Endothelial cell of umbilical vein (primary cell): ENCODE results near the gene MTMR3. TPM values are rescaled to one million over a fixed set of nuclear protein-coding genes. Genes with fewer than 3 reads are reported as not detected.

ENCODE experiments used
- BruUV-seq: library from RNA; stranded (reverse); fragments of 400-500 nt; replicated peaks from 2 replicates; lab custom pipeline; 2021; lab: Mats Ljungman, UMichigan
- CTCF ChIA-PET: fragments of 300-600, 350-600 bp; sonication (Branson Sonifier 250); formaldehyde crosslinking; loops from one replicate; lab custom pipeline; 2021; ENCODE audit warnings: antibody characterized with exemption, inconsistent platforms; lab: Charles Lee
- POLR2A ChIA-PET: fragments of 300-600, 350-600 bp; sonication (Branson Sonifier 250); formaldehyde crosslinking; loops from one replicate; lab custom pipeline; 2021; ENCODE audit warnings: antibody characterized with exemption, inconsistent platforms; lab: Charles Lee
- DNase-seq: peaks from one replicate; pipeline ENCODE4 v3.0.0-alpha.2; 2011; ENCODE audit warnings: low read depth, low spot score
- FAIRE-seq: peaks from 2 replicates; lab custom pipeline; 2011; peaks lifted over from hg19 to GRCh38; lab: Jason Lieb, UNC
- H2AFZ ChIP-seq: 2 replicates; pipeline ENCODE4 v1.6.0; 2012; ENCODE audit warnings: low read depth, low read length, control low read depth, inconsistent platforms
- H3K27ac ChIP-seq: 2 replicates; pipeline ENCODE4 v1.5.1; 2011; ENCODE audit warnings: low read depth, mild to moderate bottlenecking, control low read depth, low read length, moderate library complexity; ENCODE audit not compliant: insufficient read depth
- H3K27me3 ChIP-seq, 2 experiments: 2 replicates each; pipeline versions ENCODE4 v1.6.0 to v1.6.1; 2011; ENCODE audit warnings: low read length in 2 of 2, mixed read lengths in 1 of 2; ENCODE audit not compliant: control insufficient read depth in 2 of 2, insufficient read depth in 2 of 2
- H3K36me3 ChIP-seq, 2 experiments: 2 replicates in 1 of 2; 3 replicates in 1 of 2; pipeline ENCODE4 v1.5.1; 2011; ENCODE audit warnings: low read length in 2 of 2, mild to moderate bottlenecking in 1 of 2, moderate library complexity in 1 of 2; ENCODE audit not compliant: control insufficient read depth in 2 of 2, insufficient read depth in 2 of 2; ENCODE audit errors: extremely low read depth in 1 of 2
- H3K4me1 ChIP-seq: 3 replicates; pipeline ENCODE4 v1.5.1; 2011; ENCODE audit warnings: mild to moderate bottlenecking, low read length; ENCODE audit not compliant: control insufficient read depth, insufficient read depth; ENCODE audit errors: extremely low read depth
- H3K4me2 ChIP-seq: 2 replicates; pipeline ENCODE4 v1.6.1; 2011; ENCODE audit warnings: low read length, control low read depth, mixed read lengths; ENCODE audit not compliant: insufficient read depth
- H3K4me3 ChIP-seq, 3 experiments: fragments of 200-600 bp in 1 of 3; sonication (generic), shearing (Covaris generic) in 1 of 3; replicated peaks in 1 of 3; 2 replicates each; pipeline ENCODE4 v1.5.1; 2011 to 2016; ENCODE audit warnings: control low read depth in 3 of 3, low read length in 3 of 3, mild to moderate bottlenecking in 2 of 3, inconsistent platforms in 1 of 3, low read depth in 1 of 3, moderate library complexity in 1 of 3; ENCODE audit not compliant: insufficient read depth in 1 of 3
- H3K79me2 ChIP-seq: 2 replicates; pipeline ENCODE4 v1.6.0; 2012; ENCODE audit warnings: low read length, inconsistent platforms; ENCODE audit not compliant: control insufficient read depth, insufficient read depth
- H3K9ac ChIP-seq: replicated peaks from 2 replicates; pipeline ENCODE3; 2011; ENCODE audit warnings: low read length, control low read depth; ENCODE audit not compliant: insufficient read depth; ENCODE audit errors: extremely low read depth
- H3K9me1 ChIP-seq: replicated peaks from 3 replicates; pipeline ENCODE4 v1.6.0; 2011; ENCODE audit warnings: mild to moderate bottlenecking, low read length; ENCODE audit not compliant: control insufficient read depth, insufficient read depth; ENCODE audit errors: extremely low read depth
- H3K9me3 ChIP-seq: replicated peaks from 2 replicates; pipeline ENCODE4 v1.5.1; 2012; ENCODE audit warnings: low read length, inconsistent platforms; ENCODE audit not compliant: control insufficient read depth, insufficient read depth
- H4K20me1 ChIP-seq: replicated peaks from 2 replicates; pipeline ENCODE3; 2011; ENCODE audit warnings: mild to moderate bottlenecking, low read length; ENCODE audit not compliant: control insufficient read depth, insufficient read depth; ENCODE audit errors: extremely low read depth
- CTCF ChIP-seq, 2 donors: IDR thresholded peaks; 1 replicate in 1 of 2; 2 replicates in 1 of 2; pipeline ENCODE4 v1.5.1; 2011; ENCODE audit warnings: low read length in 2 of 2, mild to moderate bottlenecking in 2 of 2, moderate library complexity in 2 of 2, control low read depth in 1 of 2, inconsistent platforms in 1 of 2, low read depth in 1 of 2; ENCODE audit not compliant: insufficient read depth in 1 of 2; ENCODE audit errors: extremely low read depth in 1 of 2
- EZH2 ChIP-seq: IDR thresholded peaks from 2 replicates; pipeline ENCODE4 v1.6.1; 2012; ENCODE audit warnings: borderline replicate concordance, low read depth, mild to moderate bottlenecking, moderate library complexity, low read length, inconsistent platforms; ENCODE audit not compliant: severe bottlenecking
- FOS ChIP-seq: IDR thresholded peaks from 2 replicates; pipeline ENCODE4 v1.6.1; 2011; ENCODE audit warnings: mild to moderate bottlenecking, low read length, moderate library complexity, borderline replicate concordance; ENCODE audit not compliant: insufficient read depth
- GATA2 ChIP-seq: IDR thresholded peaks from 2 replicates; pipeline ENCODE4 v1.7.0; 2011; ENCODE audit warnings: low read depth, mild to moderate bottlenecking, moderate library complexity, mixed read lengths, low read length; ENCODE audit not compliant: insufficient read length, insufficient read depth
- JUN ChIP-seq: IDR thresholded peaks from 2 replicates; pipeline ENCODE4 v1.6.1; 2011; ENCODE audit warnings: borderline replicate concordance, low read depth; ENCODE audit not compliant: insufficient read length, insufficient read depth
- MAX ChIP-seq: IDR thresholded peaks from 2 replicates; pipeline ENCODE4 v1.6.1; 2011; ENCODE audit not compliant: insufficient read depth, insufficient read length
- MYC ChIP-seq: IDR thresholded peaks from one replicate; pipeline ENCODE4 v1.6.1; 2011; ENCODE audit warnings: mild to moderate bottlenecking, low read depth, low read length
- POLR2A ChIP-seq: IDR thresholded peaks from 2 replicates; pipeline ENCODE4 v1.6.1; 2012; ENCODE audit warnings: low read depth, mild to moderate bottlenecking, control low read depth, low read length
- POLR2AphosphoS5 ChIP-seq: IDR thresholded peaks from 2 replicates; pipeline ENCODE4 v1.6.1; 2012; ENCODE audit warnings: low read depth, mild to moderate bottlenecking, control low read depth, low read length, moderate library complexity; ENCODE audit not compliant: insufficient read depth
- dilution Hi-C: fragments of 300-500 bp; cut with MboI; formaldehyde crosslinking; loops from one replicate; pipeline ENCODE4 v1.15.0; 2019; ENCODE audit warnings: low sequenced_read_pairs; ENCODE audit not compliant: extremely low pct_ligation_motif_present
- intact Hi-C: fragments of 100-400 bp; cut with micrococcal nuclease; formaldehyde crosslinking; loops from one replicate; pipeline ENCODE4 v1.10.0; 2022
- polyA plus RNA-seq, 4 experiments: library from polyadenylated mRNA; depleted of rRNA in 3 of 4; stranded (reverse) in 3 of 4; unstranded in 1 of 4; fragments of >200 nt; gene quantifications; 2 replicates each; pipeline versions ENCODE4 v1.2.1 to v1.2.3, GENCODE V29; 2011 to 2012; ENCODE audit warnings: missing spikeins in 1 of 4
- total RNA-seq: library from RNA; stranded (reverse); gene quantifications from 2 replicates; pipeline ENCODE4 v1.2.3, GENCODE V29; 2021

The MTMR3 gene
- total and polyA plus RNA-seq, 2 donors (not counting 3 experiments of a cell fraction or from before 2014, with no cell fraction given), result 30.1 to 36.5 TPM

- Histone ChIP-seq H3K9ac (no peak overlapping the region), H3K4me3 (no peak overlapping the region), H3K9me3 (no peaks in the 10 kb centered on the region), H3K9me1 (no peaks in the 10 kb centered on the region), H4K20me1 (peaks cover 6% of the 10 kb centered on the region), H3K79me2 (peaks cover 21% of the 10 kb centered on the region), H3K27me3 (no peaks in the 10 kb centered on the region), H3K4me2 (peak overlapping the region; percentile 23), H3K27ac (no peak overlapping the region), H3K4me1 (peaks cover 3% of the 10 kb centered on the region), H3K36me3 (no peaks in the 10 kb centered on the region), H2AFZ (no peak overlapping the region)
- no peak for TF ChIP-seq MYC
- no peak for TF ChIP-seq JUN
- TF ChIP-seq MAX, result no peak
- DNase-seq (peak; percentile 76), FAIRE-seq (peak; percentile 57)
- dilution Hi-C loops, result no loop called here
- ChIA-PET POLR2A (no interaction called here), CTCF (interaction anchor here (1.3 kb wide), 1 partner anchor 20 kb away, joined by 3 read pairs; no protein-coding TSS in a partner anchor)
- no TSS peak for BruUV-seq
- intact Hi-C loops, result no loop called here
Observed at GRCh38 chr22:29936186-29936585, 53.2 kb downstream of the MTMR3 start.

GRCh38 chr22:29937940-29938693 lies 55.1 kb downstream of the MTMR3 start:
- TF ChIP-seq EZH2 (no peak), FOS (no peak), MAX (no peak), POLR2AphosphoS5 (no peak), CTCF (IDR thresholded peaks at IDR 0.05; ENCODE audit: extremely low read depth in 1 of 2, insufficient read depth in 1 of 2, low read depth in 1 of 2, low read length in 2 of 2) (no peak), MYC (no peak), GATA2 (no peak), POLR2A (no peak), JUN (no peak)
- DNase-seq (no peak), FAIRE-seq (no peak)
- H3K9ac ChIP-seq, result no peak overlapping the region
- no peaks in the 10 kb centered on the region for H3K9me1 ChIP-seq
- H3K4me1 ChIP-seq, result peaks cover 3% of the 10 kb centered on the region
- H3K27me3 ChIP-seq, result no peaks in the 10 kb centered on the region
- H4K20me1 ChIP-seq, result peaks cover 6% of the 10 kb centered on the region
- no peak overlapping the region for H3K4me2 ChIP-seq
- peaks cover 23% of the 10 kb centered on the region for H3K79me2 ChIP-seq
- H2AFZ ChIP-seq, result no peak overlapping the region
- no peak overlapping the region for H3K27ac ChIP-seq
- ChIA-PET CTCF (no interaction called here), POLR2A (no interaction called here)
- BruUV-seq, result no TSS peak
- no peak overlapping the region for H3K4me3 ChIP-seq
- intact Hi-C loops, result no loop called here
- H3K9me3 ChIP-seq, result no peaks in the 10 kb centered on the region
- H3K36me3 ChIP-seq, result no peaks in the 10 kb centered on the region
- dilution Hi-C loops, result no loop called here
